ENCODE measurements around the gene PLB1. TPM values are rescaled to one million over a fixed set of nuclear protein-coding genes. Genes with fewer than 3 reads are reported as not detected.

Gene PLB1
- total and polyA plus RNA-seq, 9 of the 15 experiments (the other 6 are each of a cell fraction or from before 2014, with no cell fraction given): 0.01 to 0.09 (median 0.07) TPM; not detected in 2

- ChIA-PET POLR2A (interaction anchor here (0.7 to 2.6 kb wide), 8 partner anchors 10 to 181 kb away, joined by 3 to 14 read pairs (median 3); partner anchors contain the start of gene PPP1CB), CTCF (ENCODE audit: low intra/inter-chr PET ratio) (interaction anchor here (0.6 to 2.6 kb wide), 3 partner anchors 27 to 159 kb away, joined by 4 to 18 read pairs (median 13); no protein-coding TSS in a partner anchor)
- Histone ChIP-seq H3K79me2 (ENCODE audit: control insufficient read depth, insufficient read depth, low read length) (no peaks in the 10 kb centered on the region), H2AFZ (ENCODE audit: low read depth, low read length) (peak overlapping the region; percentile 71), H3K27me3 (ENCODE audit: control insufficient read depth in 2 of 2, insufficient read depth in 2 of 2, low read length in 2 of 2) (peaks cover 0 to 27% of the 10 kb centered on the region in 2 experiments; a peak in 3 of 5 replicates), H3K4me1 (replicated peaks in 1 of 2; ENCODE audit: control insufficient read depth in 2 of 2, insufficient read depth in 2 of 2, low read length in 2 of 2) (peaks cover 5 to 8% of the 10 kb centered on the region in 2 experiments; a peak in 2 of 5 replicates), H3K9me3 (replicated peaks; ENCODE audit: control insufficient read depth, insufficient read depth, low read depth, low read length) (no peaks in the 10 kb centered on the region), H3K4me3 (no peak overlapping the region), H3K9me1 (ENCODE audit: control insufficient read depth, insufficient read depth, low read length) (no peaks in the 10 kb centered on the region), H3K4me2 (ENCODE audit: insufficient read depth, low read length) (peak overlapping the region; percentile 56), H4K20me1 (replicated peaks; ENCODE audit: control insufficient read depth, insufficient read depth, low read length) (no peaks in the 10 kb centered on the region), H3K9ac (ENCODE audit: insufficient read depth in 1 of 2, low read depth in 2 of 2, low read length in 2 of 2) (peak overlapping the region in 1 of 2 experiments; percentile 64; a peak in 1 of 4 replicates), H3K27ac (ENCODE audit: extremely low read depth, low read depth, low read length) (no peak overlapping the region), H3K36me3 (ENCODE audit: control insufficient read depth, insufficient read depth, low read length) (no peaks in the 10 kb centered on the region)
- FAIRE-seq (no peak), ATAC-seq (peak; percentile 35), DNase-seq (ENCODE audit: extremely low read depth in 1 of 4, low spot score in 3 of 4) (no peak)
- intact Hi-C loops (cut with micrococcal nuclease) (loop anchor here (1.0 to 10.0 kb wide), 2 partner anchors 159 to 361 kb away; no protein-coding TSS in a partner anchor), in situ Hi-C loops (cut with MboI) (loop anchor here (25.0 kb wide), 1 partner anchor 168 kb away; the partner anchor contains the start of gene PPP1CB)
- 24% methylated on average over 9 of the region's 9 CpGs for WGBS (ENCODE audit: insufficient coverage, low coverage, missing lambda C conversion rate)
- no TSS peak for BruUV-seq (replicated peaks)
- no peak for TF ChIP-seq TRIM28 (IDR thresholded peaks at IDR 0.05)
- no peak for TF ChIP-seq CREBBP (IDR thresholded peaks at IDR 0.05; ENCODE audit: low read depth, low read length)
- no peak for TF ChIP-seq GABPA (tag; conservative IDR thresholded peaks at IDR 0.05; ENCODE audit: low read depth)
- 0 out of 2 replicates have a peak, but pooled peaks have one; percentile 14 for TF ChIP-seq ZNF592 (IDR thresholded peaks at IDR 0.05)
- TF ChIP-seq POLR2A (conservative IDR thresholded peaks at IDR 0.05): no peak
- TF ChIP-seq, protein P1, sequence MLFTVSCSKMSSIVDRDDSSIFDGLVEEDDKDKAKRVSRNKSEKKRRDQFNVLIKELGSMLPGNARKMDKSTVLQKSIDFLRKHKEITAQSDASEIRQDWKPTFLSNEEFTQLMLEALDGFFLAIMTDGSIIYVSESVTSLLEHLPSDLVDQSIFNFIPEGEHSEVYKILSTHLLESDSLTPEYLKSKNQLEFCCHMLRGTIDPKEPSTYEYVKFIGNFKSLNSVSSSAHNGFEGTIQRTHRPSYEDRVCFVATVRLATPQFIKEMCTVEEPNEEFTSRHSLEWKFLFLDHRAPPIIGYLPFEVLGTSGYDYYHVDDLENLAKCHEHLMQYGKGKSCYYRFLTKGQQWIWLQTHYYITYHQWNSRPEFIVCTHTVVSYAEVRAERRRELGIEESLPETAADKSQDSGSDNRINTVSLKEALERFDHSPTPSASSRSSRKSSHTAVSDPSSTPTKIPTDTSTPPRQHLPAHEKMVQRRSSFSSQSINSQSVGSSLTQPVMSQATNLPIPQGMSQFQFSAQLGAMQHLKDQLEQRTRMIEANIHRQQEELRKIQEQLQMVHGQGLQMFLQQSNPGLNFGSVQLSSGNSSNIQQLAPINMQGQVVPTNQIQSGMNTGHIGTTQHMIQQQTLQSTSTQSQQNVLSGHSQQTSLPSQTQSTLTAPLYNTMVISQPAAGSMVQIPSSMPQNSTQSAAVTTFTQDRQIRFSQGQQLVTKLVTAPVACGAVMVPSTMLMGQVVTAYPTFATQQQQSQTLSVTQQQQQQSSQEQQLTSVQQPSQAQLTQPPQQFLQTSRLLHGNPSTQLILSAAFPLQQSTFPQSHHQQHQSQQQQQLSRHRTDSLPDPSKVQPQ (CRISPR knock-in tag; IDR thresholded peaks at IDR 0.05; ENCODE audit: borderline replicate concordance): no peak
- TF ChIP-seq EGR1 (conservative IDR thresholded peaks at IDR 0.05): no peak
Observed at GRCh38 chr2:28594000-28594331, 98.1 kb downstream of the PLB1 start.

Measured in K562 (cell line).